HepG2 (cell line): Measurements from ENCODE around the gene PNLDC1. TPM values are rescaled to one million over a fixed set of nuclear protein-coding genes. Genes with fewer than 3 reads are reported as not detected.

ENCODE experiments used
- DDIT3 ChIP-seq: sonication (generic); formaldehyde crosslinking; IDR thresholded peaks from 2 replicates; pipeline ENCODE4 v1.4.0; 2020; ENCODE audit warnings: mild to moderate bottlenecking, missing genetic modification reagents
- FOXO1 ChIP-seq: sonication (generic); formaldehyde crosslinking; IDR thresholded peaks from 2 replicates; pipeline ENCODE4 v1.4.0; 2020; ENCODE audit warnings: missing genetic modification reagents
- GMEB1 ChIP-seq: sonication (generic); formaldehyde crosslinking; IDR thresholded peaks from 2 replicates; pipeline ENCODE4 v1.5.1; 2020; ENCODE audit warnings: missing genetic modification reagents, mild to moderate bottlenecking, borderline replicate concordance
- HMGXB3 ChIP-seq: sonication (generic); formaldehyde crosslinking; IDR thresholded peaks from 2 replicates; pipeline ENCODE4 v1.4.0; 2020; ENCODE audit warnings: missing genetic modification reagents, borderline replicate concordance
- HNRNPK ChIP-seq: fragments of 200-400 bp; formaldehyde crosslinking; IDR thresholded peaks from 2 replicates; pipeline ENCODE4 v1.6.1; 2018; ENCODE audit warnings: low read length, low read depth, moderate library complexity, mild to moderate bottlenecking; ENCODE audit not compliant: poor library complexity, severe bottlenecking
- HNRNPL ChIP-seq: fragments of 200-400 bp; formaldehyde crosslinking; IDR thresholded peaks from 2 replicates; pipeline ENCODE4 v1.6.1; 2017; ENCODE audit warnings: mild to moderate bottlenecking, low read depth, low read length
- IKZF1 ChIP-seq: fragments of 450-650 bp; IDR thresholded peaks from 2 replicates; pipeline ENCODE4 v1.7.1; 2016
- IKZF5 ChIP-seq: IDR thresholded peaks from 2 replicates; pipeline ENCODE4 v1.6.1; 2018; ENCODE audit warnings: missing genetic modification reagents, mild to moderate bottlenecking, missing compliant biosample characterization
- ISL2 ChIP-seq: sonication (generic); formaldehyde crosslinking; IDR thresholded peaks from 2 replicates; pipeline ENCODE4 v1.5.0; 2020; ENCODE audit warnings: missing genetic modification reagents
- NFE2 ChIP-seq: sonication (generic); formaldehyde crosslinking; IDR thresholded peaks from 2 replicates; pipeline ENCODE4 v1.4.0; 2020; ENCODE audit warnings: missing genetic modification reagents
- NR3C1 ChIP-seq: sonication (generic); formaldehyde crosslinking; IDR thresholded peaks from 2 replicates; pipeline ENCODE4 v1.4.0; 2020; ENCODE audit warnings: missing genetic modification reagents
- PRDM4 ChIP-seq: sonication (generic); formaldehyde crosslinking; IDR thresholded peaks from 2 replicates; pipeline ENCODE4 v1.9.0; 2021; ENCODE audit warnings: missing genetic modification reagents, borderline replicate concordance
- RARG ChIP-seq: sonication (generic); formaldehyde crosslinking; IDR thresholded peaks from 2 replicates; pipeline ENCODE4 v1.4.0; 2020; ENCODE audit warnings: low read depth, mild to moderate bottlenecking, missing genetic modification reagents
- TBX2 ChIP-seq: sonication (generic); formaldehyde crosslinking; IDR thresholded peaks from 2 replicates; pipeline ENCODE4 v1.5.0; 2020; ENCODE audit warnings: missing genetic modification reagents, mild to moderate bottlenecking, borderline replicate concordance
- ZBTB1 ChIP-seq: sonication (generic); formaldehyde crosslinking; IDR thresholded peaks from 2 replicates; pipeline ENCODE4 v1.4.0; 2020; ENCODE audit warnings: missing genetic modification reagents, borderline replicate concordance
- ZNF296 ChIP-seq: sonication (generic); formaldehyde crosslinking; conservative IDR thresholded peaks from 2 replicates; pipeline ENCODE4 v1.5.0; 2020; ENCODE audit warnings: mild to moderate bottlenecking, missing genetic modification reagents
- ZNF691 ChIP-seq: sonication (generic); formaldehyde crosslinking; IDR thresholded peaks from 2 replicates; pipeline ENCODE4 v1.4.0; 2020; ENCODE audit warnings: missing genetic modification reagents, low read depth, mild to moderate bottlenecking, borderline replicate concordance
- polyA plus RNA-seq, 8 experiments: library from polyadenylated mRNA; depleted of rRNA in 3 of 8; stranded (reverse) in 7 of 8; unstranded in 1 of 8; fragments of >200 nt; fragmentation: Illumina TruSeq in 4 of 8; extraction: Trizol in 4 of 8; gene quantifications; 2 replicates each; pipeline versions ENCODE4 v1.2.1 to v1.2.3, GENCODE V29; 2011 to 2016; ENCODE audit warnings: low read depth in 4 of 8, missing spikeins in 1 of 8, mixed read lengths in 1 of 8; ENCODE audit not compliant: insufficient read depth in 1 of 8
- total RNA-seq, 5 experiments: library from RNA; depleted of rRNA; stranded (reverse); fragments of >200 nt; fragmentation: Illumina TruSeq; extraction: Trizol; gene quantifications; 2 replicates each; pipeline ENCODE4 v1.2.3, GENCODE V29; 2016; ENCODE audit warnings: low read depth in 1 of 5

Gene PNLDC1
- total and polyA plus RNA-seq, 2 of the 13 experiments (the other 11 are each of a cell fraction or from before 2014, with no cell fraction given), result not detected

- TF ChIP-seq ISL2 (CRISPR knock-in tag) (peak; percentile 55; the same call in 1 of the 2 replicates), HNRNPK (peak; percentile 30), HNRNPL (no peak), PRDM4 (CRISPR knock-in tag) (no peak), FOXO1 (peak; percentile 65), IKZF1 (no peak), GMEB1 (CRISPR knock-in tag) (peak; percentile 85), ZNF691 (CRISPR knock-in tag) (peak; percentile 45), DDIT3 (CRISPR knock-in tag) (no peak), RARG (CRISPR knock-in tag) (peak; percentile 57; the same call in 1 of the 2 replicates), IKZF5 (CRISPR knock-in tag) (peak; percentile 80), NR3C1 (CRISPR knock-in tag) (0 out of 2 replicates have a peak, but pooled peaks have one; percentile 50), HMGXB3 (peak; percentile 92), NFE2 (CRISPR knock-in tag) (no peak), ZBTB1 (CRISPR knock-in tag) (0 out of 2 replicates have a peak, but pooled peaks have one; percentile 79), TBX2 (CRISPR knock-in tag) (peak; percentile 86), ZNF296 (no peak)
Observed at GRCh38 chr6:159761873-159762680, 38.0 kb upstream of the PNLDC1 start, which contains the start of gene ACAT2 (continued).
